ENCODE results near the gene GFER. TPM values are rescaled to one million over a fixed set of nuclear protein-coding genes. Genes with fewer than 3 reads are reported as not detected.

GFER gene
- total and polyA plus RNA-seq, 9 of the 15 experiments (the other 6 are each of a cell fraction or from before 2014, with no cell fraction given), result 4.3 to 53.7 (median 19.8) TPM

GRCh38 chr16:1942047-1942809 lies 41.8 kb upstream of the GFER start (continued):
- TF ChIP-seq ZNF311 (CRISPR knock-in tag; IDR thresholded peaks at IDR 0.05), result no peak
- no peak for TF ChIP-seq ZKSCAN1 (IDR thresholded peaks at IDR 0.05; ENCODE audit: low read depth, low read length)
- peak; percentile 84 for TF ChIP-seq SPI1 (IDR thresholded peaks at IDR 0.05; ENCODE audit: borderline replicate concordance, low read depth, low read length)
- TF ChIP-seq BRF1 (IDR thresholded peaks at IDR 0.05; ENCODE audit: borderline replicate concordance, extremely low read depth, insufficient read length), result no peak
- no peak for TF ChIP-seq POLR2A (conservative IDR thresholded peaks at IDR 0.05)
- no peak for TF ChIP-seq PRPF4 (IDR thresholded peaks at IDR 0.05; ENCODE audit: insufficient read depth, low read depth, low read length, poor library complexity, severe bottlenecking)
- TF ChIP-seq MYNN (IDR thresholded peaks at IDR 0.05), result peak; percentile 62; the same call in 1 of the 2 replicates
- no peak for TF ChIP-seq MYNN (CRISPR knock-in tag; IDR thresholded peaks at IDR 0.05)
- no peak for TF ChIP-seq TAF1 (IDR thresholded peaks at IDR 0.05; ENCODE audit: control insufficient read depth, extremely low read depth, insufficient read depth, low read length, severe bottlenecking)
- TF ChIP-seq, protein P1, sequence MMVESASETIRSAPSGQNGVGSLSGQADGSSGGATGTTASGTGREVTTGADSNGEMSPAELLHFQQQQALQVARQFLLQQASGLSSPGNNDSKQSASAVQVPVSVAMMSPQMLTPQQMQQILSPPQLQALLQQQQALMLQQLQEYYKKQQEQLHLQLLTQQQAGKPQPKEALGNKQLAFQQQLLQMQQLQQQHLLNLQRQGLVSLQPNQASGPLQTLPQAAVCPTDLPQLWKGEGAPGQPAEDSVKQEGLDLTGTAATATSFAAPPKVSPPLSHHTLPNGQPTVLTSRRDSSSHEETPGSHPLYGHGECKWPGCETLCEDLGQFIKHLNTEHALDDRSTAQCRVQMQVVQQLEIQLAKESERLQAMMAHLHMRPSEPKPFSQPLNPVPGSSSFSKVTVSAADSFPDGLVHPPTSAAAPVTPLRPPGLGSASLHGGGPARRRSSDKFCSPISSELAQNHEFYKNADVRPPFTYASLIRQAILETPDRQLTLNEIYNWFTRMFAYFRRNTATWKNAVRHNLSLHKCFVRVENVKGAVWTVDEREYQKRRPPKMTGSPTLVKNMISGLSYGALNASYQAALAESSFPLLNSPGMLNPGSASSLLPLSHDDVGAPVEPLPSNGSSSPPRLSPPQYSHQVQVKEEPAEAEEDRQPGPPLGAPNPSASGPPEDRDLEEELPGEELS (CRISPR knock-in tag; IDR thresholded peaks at IDR 0.05; ENCODE audit: borderline replicate concordance), result no peak; the same call in 1 of the 2 replicates
- TF ChIP-seq, protein P2, sequence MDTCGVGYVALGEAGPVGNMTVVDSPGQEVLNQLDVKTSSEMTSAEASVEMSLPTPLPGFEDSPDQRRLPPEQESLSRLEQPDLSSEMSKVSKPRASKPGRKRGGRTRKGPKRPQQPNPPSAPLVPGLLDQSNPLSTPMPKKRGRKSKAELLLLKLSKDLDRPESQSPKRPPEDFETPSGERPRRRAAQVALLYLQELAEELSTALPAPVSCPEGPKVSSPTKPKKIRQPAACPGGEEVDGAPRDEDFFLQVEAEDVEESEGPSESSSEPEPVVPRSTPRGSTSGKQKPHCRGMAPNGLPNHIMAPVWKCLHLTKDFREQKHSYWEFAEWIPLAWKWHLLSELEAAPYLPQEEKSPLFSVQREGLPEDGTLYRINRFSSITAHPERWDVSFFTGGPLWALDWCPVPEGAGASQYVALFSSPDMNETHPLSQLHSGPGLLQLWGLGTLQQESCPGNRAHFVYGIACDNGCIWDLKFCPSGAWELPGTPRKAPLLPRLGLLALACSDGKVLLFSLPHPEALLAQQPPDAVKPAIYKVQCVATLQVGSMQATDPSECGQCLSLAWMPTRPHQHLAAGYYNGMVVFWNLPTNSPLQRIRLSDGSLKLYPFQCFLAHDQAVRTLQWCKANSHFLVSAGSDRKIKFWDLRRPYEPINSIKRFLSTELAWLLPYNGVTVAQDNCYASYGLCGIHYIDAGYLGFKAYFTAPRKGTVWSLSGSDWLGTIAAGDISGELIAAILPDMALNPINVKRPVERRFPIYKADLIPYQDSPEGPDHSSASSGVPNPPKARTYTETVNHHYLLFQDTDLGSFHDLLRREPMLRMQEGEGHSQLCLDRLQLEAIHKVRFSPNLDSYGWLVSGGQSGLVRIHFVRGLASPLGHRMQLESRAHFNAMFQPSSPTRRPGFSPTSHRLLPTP (IDR thresholded peaks at IDR 0.05; ENCODE audit: borderline replicate concordance, extremely low read depth, insufficient read length), result no peak
- TF ChIP-seq CC2D1A (IDR thresholded peaks at IDR 0.05), result no peak
- TF ChIP-seq SMC3 (conservative IDR thresholded peaks at IDR 0.05; ENCODE audit: insufficient read depth, low read depth, low read length), result no peak
- no peak for TF ChIP-seq ZNF184 (CRISPR knock-in tag; IDR thresholded peaks at IDR 0.05)
- TF ChIP-seq, protein P3, sequence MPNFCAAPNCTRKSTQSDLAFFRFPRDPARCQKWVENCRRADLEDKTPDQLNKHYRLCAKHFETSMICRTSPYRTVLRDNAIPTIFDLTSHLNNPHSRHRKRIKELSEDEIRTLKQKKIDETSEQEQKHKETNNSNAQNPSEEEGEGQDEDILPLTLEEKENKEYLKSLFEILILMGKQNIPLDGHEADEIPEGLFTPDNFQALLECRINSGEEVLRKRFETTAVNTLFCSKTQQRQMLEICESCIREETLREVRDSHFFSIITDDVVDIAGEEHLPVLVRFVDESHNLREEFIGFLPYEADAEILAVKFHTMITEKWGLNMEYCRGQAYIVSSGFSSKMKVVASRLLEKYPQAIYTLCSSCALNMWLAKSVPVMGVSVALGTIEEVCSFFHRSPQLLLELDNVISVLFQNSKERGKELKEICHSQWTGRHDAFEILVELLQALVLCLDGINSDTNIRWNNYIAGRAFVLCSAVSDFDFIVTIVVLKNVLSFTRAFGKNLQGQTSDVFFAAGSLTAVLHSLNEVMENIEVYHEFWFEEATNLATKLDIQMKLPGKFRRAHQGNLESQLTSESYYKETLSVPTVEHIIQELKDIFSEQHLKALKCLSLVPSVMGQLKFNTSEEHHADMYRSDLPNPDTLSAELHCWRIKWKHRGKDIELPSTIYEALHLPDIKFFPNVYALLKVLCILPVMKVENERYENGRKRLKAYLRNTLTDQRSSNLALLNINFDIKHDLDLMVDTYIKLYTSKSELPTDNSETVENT (CRISPR knock-in tag; IDR thresholded peaks at IDR 0.05), result no peak
- TF ChIP-seq SNAPC5 (CRISPR knock-in tag; IDR thresholded peaks at IDR 0.05), result no peak
- TF ChIP-seq RNF2 (IDR thresholded peaks at IDR 0.05), result no peak
- TF ChIP-seq USF1 (CRISPR knock-in tag; IDR thresholded peaks at IDR 0.05), result no peak
- no peak for TF ChIP-seq HNRNPK (IDR thresholded peaks at IDR 0.05; ENCODE audit: low read depth, low read length, poor library complexity, severe bottlenecking)
